Tibial nerve (tissue), 4 donors: Measurements from ENCODE around the gene CCDC34. TPM values are rescaled to one million over a fixed set of nuclear protein-coding genes. Genes with fewer than 3 reads are reported as not detected.

ENCODE experiments used
- DNase-seq, 2 donors: peaks; one replicate each; pipeline ENCODE4 v3.0.0-alpha.2; 2019; ENCODE audit warnings: low spot score in 2 of 2
- H3K27ac ChIP-seq, 4 donors: fragments of 200-600 bp; sonication (generic) in 3 of 4; one replicate each; pipeline ENCODE4 v1.5.1; 2017 to 2019; ENCODE audit warnings: mild to moderate bottlenecking in 1 of 4
- H3K27me3 ChIP-seq, 2 donors: fragments of 200-600 bp; sonication (generic) in 1 of 2; one replicate each; pipeline versions ENCODE4 v1.5.1 to v1.6.0; 2017 to 2019
- H3K36me3 ChIP-seq, 3 donors: fragments of 200-600 bp; sonication (generic); one replicate each; pipeline ENCODE4 v1.5.1; 2018 to 2019
- H3K4me1 ChIP-seq, 4 donors: fragments of 200-600 bp; sonication (generic) in 3 of 4; one replicate each; pipeline ENCODE4 v1.5.1; 2017 to 2019
- H3K4me3 ChIP-seq, 4 donors: fragments of 200-600 bp; sonication (generic) in 3 of 4; one replicate each; pipeline ENCODE4 v1.5.1; 2017 to 2019; ENCODE audit warnings: mild to moderate bottlenecking in 1 of 4, moderate library complexity in 1 of 4
- H3K9me3 ChIP-seq, 4 donors: fragments of 200-600 bp; sonication (generic) in 3 of 4; one replicate each; pipeline ENCODE4 v1.5.1; 2017 to 2019
- EP300 ChIP-seq, 2 donors: sonication (generic); formaldehyde crosslinking; IDR thresholded peaks; one replicate each; pipeline ENCODE4 v1.6.1; 2017; ENCODE audit warnings: antibody characterized with exemption in 2 of 2, mild to moderate bottlenecking in 1 of 2
- POLR2A ChIP-seq, 2 donors: fragments of 450-650 bp; IDR thresholded peaks; one replicate each; pipeline ENCODE4 v1.6.1; 2017; ENCODE audit warnings: antibody characterized with exemption in 2 of 2, mild to moderate bottlenecking in 2 of 2, moderate library complexity in 2 of 2
- WGBS, 2 donors: methylation state at CpG; one replicate each; pipeline ENCODE4 v1.1.5; 2018; 5-methylcytosine and 5-hydroxymethylcytosine counted together
- total RNA-seq, 4 donors: library from RNA; depleted of rRNA; stranded (reverse); fragments of >200 nt; gene quantifications; one replicate each; pipeline ENCODE4 v1.1.0, GENCODE V29; 2016
- TF ChIP-seq, protein P1 (sequence below), 5 experiments: fragments of 200-600 bp in 3 of 5; fragments of 450-650 bp in 2 of 5; sonication (generic) in 3 of 5; IDR thresholded peaks; one replicate each; pipeline ENCODE4 v1.5.1; 2016 to 2019; ENCODE audit warnings: antibody characterized with exemption in 5 of 5, mild to moderate bottlenecking in 3 of 5, moderate library complexity in 2 of 5

The CCDC34 gene
- total RNA-seq, 4 donors from 2014 or later, result 1.4 to 11.5 (median 4.7) TPM

- H3K27ac ChIP-seq, result no peak overlapping the region
- peaks cover 0 to 2% (median 0%) of the 10 kb centered on the region in 4 donors for H3K4me1 ChIP-seq
- no peak for TF ChIP-seq EP300 (IDR thresholded peaks at IDR 0.05)
- TF ChIP-seq, protein P1, sequence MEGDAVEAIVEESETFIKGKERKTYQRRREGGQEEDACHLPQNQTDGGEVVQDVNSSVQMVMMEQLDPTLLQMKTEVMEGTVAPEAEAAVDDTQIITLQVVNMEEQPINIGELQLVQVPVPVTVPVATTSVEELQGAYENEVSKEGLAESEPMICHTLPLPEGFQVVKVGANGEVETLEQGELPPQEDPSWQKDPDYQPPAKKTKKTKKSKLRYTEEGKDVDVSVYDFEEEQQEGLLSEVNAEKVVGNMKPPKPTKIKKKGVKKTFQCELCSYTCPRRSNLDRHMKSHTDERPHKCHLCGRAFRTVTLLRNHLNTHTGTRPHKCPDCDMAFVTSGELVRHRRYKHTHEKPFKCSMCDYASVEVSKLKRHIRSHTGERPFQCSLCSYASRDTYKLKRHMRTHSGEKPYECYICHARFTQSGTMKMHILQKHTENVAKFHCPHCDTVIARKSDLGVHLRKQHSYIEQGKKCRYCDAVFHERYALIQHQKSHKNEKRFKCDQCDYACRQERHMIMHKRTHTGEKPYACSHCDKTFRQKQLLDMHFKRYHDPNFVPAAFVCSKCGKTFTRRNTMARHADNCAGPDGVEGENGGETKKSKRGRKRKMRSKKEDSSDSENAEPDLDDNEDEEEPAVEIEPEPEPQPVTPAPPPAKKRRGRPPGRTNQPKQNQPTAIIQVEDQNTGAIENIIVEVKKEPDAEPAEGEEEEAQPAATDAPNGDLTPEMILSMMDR (IDR thresholded peaks at IDR 0.05), result no peak
- TF ChIP-seq POLR2A (IDR thresholded peaks at IDR 0.05), result no peak
- no peaks in the 10 kb centered on the region for H3K36me3 ChIP-seq
- WGBS, 2 donors, result 82 to 89% methylated on average over 5 of the region's 5 CpGs
- DNase-seq, result no peak
- H3K9me3 ChIP-seq, result no peaks in the 10 kb centered on the region
- no peak overlapping the region for H3K4me3 ChIP-seq
- H3K27me3 ChIP-seq, result no peaks in the 10 kb centered on the region
These were observed 6.3 kb downstream of the CCDC34 start for GRCh38 chr11:27356624-27357222.

- Histone ChIP-seq H3K27ac (no peak overlapping the region), H3K4me1 (peaks cover 0 to 5% (median 0%) of the 10 kb centered on the region in 4 donors), H3K9me3 (no peaks in the 10 kb centered on the region), H3K36me3 (no peaks in the 10 kb centered on the region), H3K27me3 (no peaks in the 10 kb centered on the region), H3K4me3 (no peak overlapping the region)
- WGBS, 2 donors, result 70 to 71% methylated on average over 3 of the region's 3 CpGs
- TF ChIP-seq POLR2A (IDR thresholded peaks at IDR 0.05) (no peak), EP300 (IDR thresholded peaks at IDR 0.05) (no peak)
- TF ChIP-seq, protein P1 (IDR thresholded peaks at IDR 0.05), result no peak
- no peak for DNase-seq
These were observed 7.4 kb downstream of the CCDC34 start for GRCh38 chr11:27355575-27356104.

DNA sequence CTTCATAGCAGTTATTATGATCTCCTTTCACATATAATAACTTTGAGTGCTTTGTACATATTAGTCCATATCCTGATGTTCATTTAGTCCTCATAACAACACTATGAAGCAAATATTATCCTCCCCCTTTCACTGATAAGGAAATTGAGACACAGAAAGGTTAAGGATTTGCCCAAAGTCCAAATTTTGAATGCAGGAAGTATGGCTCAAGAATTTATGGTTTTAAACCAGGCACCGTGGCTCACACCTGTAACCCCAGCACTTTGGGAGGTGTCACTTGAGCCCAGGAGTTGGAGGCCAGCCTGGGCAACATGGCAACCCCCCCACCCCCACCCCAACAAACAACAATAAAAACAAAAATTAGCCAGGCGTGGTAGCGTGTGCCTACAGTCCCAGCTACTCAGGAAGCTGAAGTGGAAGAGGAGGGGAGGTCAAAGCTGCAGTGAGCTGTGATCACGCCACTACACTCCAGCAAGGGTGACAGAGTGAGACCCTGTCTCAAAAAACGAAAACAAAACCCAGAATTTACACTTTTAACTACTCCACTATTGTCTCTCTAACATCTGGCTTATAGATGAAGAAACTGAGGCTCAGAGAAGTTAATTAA lies 8.6 kb downstream of the CCDC34 start:
- peaks cover 0 to 12% (median 0%) of the 10 kb centered on the region in 4 donors for H3K4me1 ChIP-seq
- TF ChIP-seq POLR2A (IDR thresholded peaks at IDR 0.05) (no peak), EP300 (IDR thresholded peaks at IDR 0.05) (no peak)
- TF ChIP-seq, protein P1 (IDR thresholded peaks at IDR 0.05), result no peak
- no peaks in the 10 kb centered on the region for H3K36me3 ChIP-seq
- no peak overlapping the region for H3K4me3 ChIP-seq
- H3K9me3 ChIP-seq, result no peaks in the 10 kb centered on the region
- no peaks in the 10 kb centered on the region for H3K27me3 ChIP-seq
- no peak for DNase-seq
- 69 to 74% methylated on average over 5 of the region's 5 CpGs for WGBS, 2 donors
- no peak overlapping the region for H3K27ac ChIP-seq

DNA sequence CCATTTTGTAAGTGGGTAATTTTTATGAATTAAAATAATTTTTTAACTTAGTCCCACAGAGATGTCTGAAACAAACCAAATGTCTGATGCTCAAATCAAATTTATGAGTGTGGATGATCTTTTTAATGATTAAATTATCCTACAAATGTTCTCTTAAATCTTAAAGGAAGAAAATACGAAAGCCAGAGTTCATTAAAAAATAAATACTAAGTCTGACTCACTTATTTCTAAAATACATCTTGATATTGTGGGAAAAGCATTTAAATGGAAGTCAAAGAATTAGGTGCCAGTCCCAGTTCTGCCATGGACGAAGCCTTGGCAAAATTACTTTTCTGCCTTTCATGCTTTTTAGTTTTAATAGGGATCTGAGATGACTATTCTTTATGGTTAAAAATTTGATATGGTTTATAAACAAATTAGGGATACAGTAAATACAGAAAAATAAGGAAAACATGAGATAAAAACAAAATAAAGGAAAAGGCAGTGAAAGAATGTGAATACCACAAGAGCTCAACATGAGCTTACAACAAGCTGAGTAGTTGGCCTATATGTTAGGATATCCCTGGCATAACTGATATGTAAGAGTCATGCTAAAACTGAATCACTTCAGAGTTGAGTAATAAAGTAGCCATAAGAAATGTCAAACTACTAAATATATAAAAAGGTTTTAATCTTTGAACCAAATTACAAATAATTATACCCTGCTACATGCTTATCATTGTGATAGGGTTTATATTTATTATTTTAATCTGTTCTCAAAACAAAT lies 9.2 kb downstream of the CCDC34 start:
- Histone ChIP-seq H3K36me3 (no peaks in the 10 kb centered on the region), H3K27me3 (no peaks in the 10 kb centered on the region), H3K4me3 (no peak overlapping the region), H3K27ac (no peak overlapping the region), H3K9me3 (no peaks in the 10 kb centered on the region), H3K4me1 (peaks cover 0 to 12% (median 0%) of the 10 kb centered on the region in 4 donors)
- TF ChIP-seq POLR2A (IDR thresholded peaks at IDR 0.05) (no peak), EP300 (IDR thresholded peaks at IDR 0.05) (no peak)
- TF ChIP-seq, protein P1 (IDR thresholded peaks at IDR 0.05), result no peak
- no peak for DNase-seq
- WGBS, 2 donors, result 92 to 95% methylated on average over 2 of the region's 2 CpGs
